Naive thymus-derived CD4-positive, alpha-beta T cell (primary cell): ENCODE measurements around the gene MACROD2. TPM values are rescaled to one million over a fixed set of nuclear protein-coding genes. Genes with fewer than 3 reads are reported as not detected.

Experiments used
- ATAC-seq: fragments of 150-1000 bp; cut with Tn5 transposase; 2 replicates; pipeline ENCODE4 v1.10.0; 2021; ENCODE audit warnings: mild to moderate bottlenecking, moderate library complexity
- CTCF ChIA-PET: fragments of 350-600 bp; sonication (Branson Sonifier 250); formaldehyde crosslinking; loops from one replicate; lab custom pipeline; 2021; ENCODE audit warnings: antibody characterized with exemption; lab: Charles Lee
- POLR2A ChIA-PET: fragments of 350-600 bp; sonication (Branson Sonifier 250); formaldehyde crosslinking; loops from one replicate; lab custom pipeline; 2021; ENCODE audit warnings: antibody characterized with exemption, inconsistent platforms; lab: Charles Lee
- DNase-seq, 9 donors: peaks; one replicate each; pipeline versions ENCODE4 v3.0.0 to v3.0.0-alpha.2; 2020 to 2022; ENCODE audit warnings: mixed read lengths in 1 of 9
- H3K27ac ChIP-seq: one replicate; pipeline ENCODE4 v1.7.0; 2013; ENCODE audit warnings: mild to moderate bottlenecking, low read depth, low read length, moderate library complexity
- H3K27me3 ChIP-seq, 2 donors: one replicate each; pipeline ENCODE4 v1.7.0; 2013; ENCODE audit warnings: low read length in 2 of 2, mild to moderate bottlenecking in 2 of 2, moderate library complexity in 2 of 2; ENCODE audit not compliant: control insufficient read depth in 2 of 2, insufficient read depth in 2 of 2
- H3K36me3 ChIP-seq, 3 experiments: 1 replicate in 2 of 3; 2 replicates in 1 of 3; pipeline ENCODE4 v1.7.0; 2013; ENCODE audit warnings: low read length in 3 of 3, mild to moderate bottlenecking in 3 of 3, moderate library complexity in 1 of 3; ENCODE audit not compliant: insufficient read depth in 3 of 3, control insufficient read depth in 2 of 3
- H3K4me1 ChIP-seq, 2 donors: one replicate each; pipeline ENCODE4 v1.7.0; 2013; ENCODE audit warnings: low read length in 2 of 2, mild to moderate bottlenecking in 2 of 2, moderate library complexity in 1 of 2; ENCODE audit not compliant: control insufficient read depth in 2 of 2, insufficient read depth in 2 of 2
- H3K4me3 ChIP-seq: 2 replicates; pipeline ENCODE4 v1.7.0; 2013; ENCODE audit warnings: mild to moderate bottlenecking, low read length
- H3K9me3 ChIP-seq, 3 experiments: 1 replicate in 2 of 3; 2 replicates in 1 of 3; pipeline ENCODE4 v1.7.0; 2013; ENCODE audit warnings: low read length in 3 of 3; ENCODE audit not compliant: control insufficient read depth in 2 of 3
- H3K27ac Mint-ChIP-seq, 9 donors: one replicate each; pipeline ENCODE4 v1.8.0; 2020 to 2022; ENCODE audit warnings: mixed read lengths in 9 of 9, mild to moderate bottlenecking in 8 of 9, moderate library complexity in 5 of 9, inconsistent platforms in 2 of 9
- H3K27me3 Mint-ChIP-seq, 5 donors: one replicate each; pipeline ENCODE4 v1.8.0; 2021 to 2022; ENCODE audit warnings: mixed read lengths in 5 of 5, mild to moderate bottlenecking in 1 of 5
- H3K36me3 Mint-ChIP-seq, 5 donors: one replicate each; pipeline ENCODE4 v1.8.0; 2020 to 2022; ENCODE audit warnings: mixed read lengths in 5 of 5, mild to moderate bottlenecking in 3 of 5, inconsistent platforms in 1 of 5
- H3K4me1 Mint-ChIP-seq, 7 donors: one replicate each; pipeline ENCODE4 v1.8.0; 2020 to 2022; ENCODE audit warnings: mixed read lengths in 7 of 7, mild to moderate bottlenecking in 3 of 7, inconsistent platforms in 1 of 7
- H3K4me3 Mint-ChIP-seq, 10 donors: one replicate each; pipeline ENCODE4 v1.8.0; 2020 to 2022; ENCODE audit warnings: mild to moderate bottlenecking in 10 of 10, mixed read lengths in 10 of 10, moderate library complexity in 6 of 10, inconsistent platforms in 2 of 10
- H3K9me3 Mint-ChIP-seq, 11 donors: one replicate each; pipeline ENCODE4 v1.8.0; 2020 to 2022; ENCODE audit warnings: mixed read lengths in 11 of 11, mild to moderate bottlenecking in 4 of 11, inconsistent platforms in 1 of 11, moderate library complexity in 1 of 11
- intact Hi-C, 2 donors: fragments of 100-400 bp; cut with micrococcal nuclease; formaldehyde crosslinking; loops; one replicate each; pipeline ENCODE4 v1.15.1; 2023
- polyA plus RNA-seq, 2 donors: library from polyadenylated mRNA; unstranded; fragments of 300-500 nt; fragmentation: Illumina TruSeq; gene quantifications; one replicate each; pipeline ENCODE4 v1.2.3, GENCODE V29; 2021
- total RNA-seq, 6 experiments: library from RNA in 5 of 6; stranded (reverse) in 5 of 6; gene quantifications; 1 replicate in 5 of 6; 2 replicates in 1 of 6; pipeline ENCODE4 v1.2.3 and lab custom pipeline; 2021 to 2026

MACROD2 gene
- total and polyA plus RNA-seq, 7 experiments from 2014 or later, result 0.27 to 0.86 (median 0.34) TPM; not detected in 4

DNA sequence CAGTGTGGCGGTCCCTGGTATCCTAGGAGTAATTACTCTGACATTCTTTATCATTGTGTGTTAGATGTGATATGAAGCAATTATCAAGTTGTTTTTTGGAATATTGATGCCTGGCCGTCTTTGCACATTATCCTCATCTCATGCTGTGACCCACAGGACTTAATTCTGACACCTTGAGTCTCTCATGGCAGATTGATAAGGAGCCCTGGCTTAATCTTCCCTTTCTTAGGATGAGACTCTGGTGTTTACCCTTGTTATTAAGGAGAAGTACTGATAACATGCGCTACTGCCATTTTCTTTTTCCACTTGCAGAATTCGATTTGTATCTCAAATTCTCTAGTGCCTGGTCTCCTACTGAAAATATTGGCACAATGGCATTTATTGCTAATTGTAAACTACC, 1597.8 kb downstream of the MACROD2 start:
- CTCF ChIA-PET, result no interaction called here
- Histone ChIP-seq H3K4me3 (no peak overlapping the region), H3K27ac (no peak overlapping the region), H3K4me1 (no peaks in the 10 kb centered on the region), H3K9me3 (no peaks in the 10 kb centered on the region), H3K36me3 (no peaks in the 10 kb centered on the region), H3K27me3 (no peaks in the 10 kb centered on the region)
- peaks cover 0 to 15% (median 4%) of the 10 kb centered on the region in 11 donors for H3K9me3 Mint-ChIP-seq
- no peaks in the 10 kb centered on the region for H3K36me3 Mint-ChIP-seq
- peak overlapping the region in 1 of 9 donors; percentile 30 for H3K27ac Mint-ChIP-seq
- ATAC-seq (no peak), DNase-seq (no peak)
- POLR2A ChIA-PET, result no interaction called here
- H3K4me1 Mint-ChIP-seq, result no peaks in the 10 kb centered on the region
- intact Hi-C loops, result no loop called here
- no peak overlapping the region for H3K4me3 Mint-ChIP-seq
- H3K27me3 Mint-ChIP-seq, result peaks cover 0 to 8% (median 0%) of the 10 kb centered on the region in 5 donors

DNA sequence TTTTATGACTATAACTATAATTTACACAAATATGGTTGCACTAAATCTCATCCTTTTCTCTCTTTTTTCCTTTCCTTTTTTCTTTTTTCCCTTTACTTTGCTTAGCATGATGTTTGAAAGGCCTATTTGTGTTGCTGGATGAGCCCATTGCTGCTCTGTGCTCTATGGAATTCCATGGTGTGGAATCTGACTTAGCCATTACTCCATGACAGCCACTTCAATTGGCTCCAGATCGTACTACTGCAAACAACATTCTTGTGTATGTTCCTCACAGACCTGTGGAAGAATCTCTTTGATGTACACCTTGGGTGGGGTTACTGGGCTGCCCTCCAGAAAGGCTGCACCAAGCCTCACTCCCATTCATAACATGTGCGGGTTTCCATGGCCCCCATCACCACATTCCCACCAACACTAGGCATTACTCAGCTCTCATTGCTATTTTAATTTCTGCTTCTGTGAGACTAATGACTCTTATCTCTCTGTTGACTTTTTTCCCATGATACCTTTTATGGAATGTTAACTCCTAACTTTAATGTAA, 1598.9 kb downstream of the MACROD2 start:
- Mint-ChIP-seq H3K4me3 (no peak overlapping the region), H3K4me1 (no peaks in the 10 kb centered on the region), H3K27ac (no peak overlapping the region), H3K27me3 (peaks cover 0 to 8% (median 0%) of the 10 kb centered on the region in 5 donors), H3K36me3 (no peaks in the 10 kb centered on the region), H3K9me3 (peaks cover 0 to 15% (median 3%) of the 10 kb centered on the region in 11 donors)
- POLR2A ChIA-PET, result no interaction called here
- no peaks in the 10 kb centered on the region for H3K36me3 ChIP-seq
- DNase-seq (no peak), ATAC-seq (no peak)
- no peak overlapping the region for H3K4me3 ChIP-seq
- no peaks in the 10 kb centered on the region for H3K27me3 ChIP-seq
- CTCF ChIA-PET, result no interaction called here
- intact Hi-C loops, result no loop called here
- H3K4me1 ChIP-seq, result no peaks in the 10 kb centered on the region
- no peaks in the 10 kb centered on the region for H3K9me3 ChIP-seq
- H3K27ac ChIP-seq, result no peak overlapping the region

DNA sequence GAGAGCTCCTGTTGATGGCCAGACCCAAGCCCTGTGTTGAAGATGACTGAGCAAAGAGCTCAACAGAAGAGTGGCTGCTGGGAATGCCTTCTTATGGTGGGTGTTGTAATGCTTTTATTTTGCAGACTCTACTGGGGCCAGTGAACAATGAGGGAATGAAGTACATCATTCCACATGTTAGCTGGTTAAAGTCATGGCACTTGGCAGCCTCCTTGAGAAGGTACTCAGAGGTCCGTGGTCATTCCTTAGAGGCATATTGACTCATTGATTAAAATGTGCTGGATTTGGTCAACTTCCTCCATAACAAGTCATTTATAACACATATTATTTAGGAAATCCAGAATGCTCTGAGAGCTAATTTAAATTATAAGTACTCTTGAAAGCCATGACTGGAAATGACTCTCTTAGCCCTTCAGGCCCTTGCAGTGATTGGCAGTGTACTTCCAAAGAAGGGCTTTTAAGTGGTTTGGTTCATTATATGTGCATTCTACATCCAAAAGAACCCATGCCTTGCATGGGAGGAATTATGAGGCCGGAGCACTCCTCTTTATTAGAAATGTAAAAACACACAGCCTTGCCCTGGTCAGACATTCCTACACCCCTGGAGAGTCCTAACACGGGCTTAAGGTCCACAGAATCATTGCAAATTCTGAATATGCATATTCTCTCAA, 1601.0 kb downstream of the MACROD2 start:
- H3K9me3 Mint-ChIP-seq, result peaks cover 0 to 15% (median 2%) of the 10 kb centered on the region in 11 donors
- DNase-seq (no peak), ATAC-seq (no peak)
- Histone ChIP-seq H3K4me1 (no peaks in the 10 kb centered on the region), H3K36me3 (no peaks in the 10 kb centered on the region), H3K27me3 (no peaks in the 10 kb centered on the region), H3K4me3 (no peak overlapping the region), H3K9me3 (no peaks in the 10 kb centered on the region), H3K27ac (no peak overlapping the region)
- no peak overlapping the region for H3K27ac Mint-ChIP-seq
- H3K4me1 Mint-ChIP-seq, result no peaks in the 10 kb centered on the region
- H3K4me3 Mint-ChIP-seq, result no peak overlapping the region
- POLR2A ChIA-PET, result no interaction called here
- CTCF ChIA-PET, result no interaction called here
- no peaks in the 10 kb centered on the region for H3K36me3 Mint-ChIP-seq
- intact Hi-C loops, result no loop called here
- H3K27me3 Mint-ChIP-seq, result peaks cover 0 to 4% (median 0%) of the 10 kb centered on the region in 5 donors

DNA sequence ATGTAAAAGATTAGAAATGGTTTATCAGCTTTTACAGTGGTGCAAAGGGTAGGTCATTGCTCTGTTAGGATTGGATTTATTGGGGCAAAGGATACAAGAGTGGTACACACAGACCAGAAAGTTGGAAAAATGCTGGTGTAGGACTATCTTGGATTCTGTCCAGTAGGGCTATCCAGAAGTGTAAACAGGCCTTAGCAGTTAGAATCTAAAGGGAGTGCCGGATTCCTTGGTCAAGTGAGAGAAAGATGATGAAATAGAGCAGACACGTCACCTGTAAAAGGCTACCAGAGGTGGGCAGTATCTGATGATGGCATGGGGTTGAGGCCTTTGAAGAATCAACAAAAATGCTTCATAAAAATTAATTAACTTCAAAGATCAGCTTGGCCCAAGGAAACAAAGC, 1602.0 kb downstream of the MACROD2 start:
- H3K9me3 ChIP-seq, result no peaks in the 10 kb centered on the region
- H3K27ac Mint-ChIP-seq, result no peak overlapping the region
- POLR2A ChIA-PET, result no interaction called here
- no peak overlapping the region for H3K4me3 Mint-ChIP-seq
- no peaks in the 10 kb centered on the region for H3K27me3 ChIP-seq
- DNase-seq (no peak), ATAC-seq (no peak)
- H3K36me3 Mint-ChIP-seq, result no peaks in the 10 kb centered on the region
- H3K36me3 ChIP-seq, result no peaks in the 10 kb centered on the region
- H3K9me3 Mint-ChIP-seq, result peaks cover 0 to 10% (median under 1%) of the 10 kb centered on the region in 11 donors
- no peak overlapping the region for H3K4me3 ChIP-seq
- intact Hi-C loops, result no loop called here
- peaks cover 0 to 4% (median 0%) of the 10 kb centered on the region in 5 donors for H3K27me3 Mint-ChIP-seq
- H3K4me1 Mint-ChIP-seq, result no peaks in the 10 kb centered on the region
- CTCF ChIA-PET, result no interaction called here
- no peak overlapping the region for H3K27ac ChIP-seq
- H3K4me1 ChIP-seq, result no peaks in the 10 kb centered on the region

DNA sequence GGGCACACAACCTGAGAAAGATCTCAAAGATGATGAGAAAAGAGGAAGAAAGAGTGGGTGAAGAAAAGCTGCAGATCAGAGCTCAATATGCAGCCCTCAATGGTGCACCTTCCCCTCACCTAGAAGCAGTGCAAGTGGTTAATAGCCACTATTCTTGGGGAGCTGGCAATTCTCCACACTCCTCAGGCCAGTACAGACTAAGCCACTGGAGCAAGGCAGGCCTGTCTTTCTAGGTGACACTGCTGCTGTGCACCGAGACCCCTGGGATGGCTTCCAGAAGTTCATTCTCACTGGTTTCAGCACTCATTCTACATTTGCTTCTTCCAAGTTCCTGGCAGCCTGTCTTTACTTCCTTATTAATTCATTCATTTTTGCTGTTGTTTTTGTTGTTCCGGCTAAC, 1604.6 kb downstream of the MACROD2 start:
- Mint-ChIP-seq H3K4me1 (no peaks in the 10 kb centered on the region), H3K27ac (no peak overlapping the region), H3K36me3 (no peaks in the 10 kb centered on the region), H3K9me3 (peaks cover 0 to 7% (median 2%) of the 10 kb centered on the region in 11 donors), H3K4me3 (no peak overlapping the region), H3K27me3 (no peaks in the 10 kb centered on the region)
- DNase-seq, result no peak
- Histone ChIP-seq H3K27ac (no peak overlapping the region), H3K4me3 (no peak overlapping the region), H3K27me3 (no peaks in the 10 kb centered on the region), H3K9me3 (no peaks in the 10 kb centered on the region), H3K36me3 (no peaks in the 10 kb centered on the region), H3K4me1 (no peaks in the 10 kb centered on the region)
- no peak for ATAC-seq
- intact Hi-C loops, result no loop called here
- ChIA-PET POLR2A (no interaction called here), CTCF (no interaction called here)

DNA sequence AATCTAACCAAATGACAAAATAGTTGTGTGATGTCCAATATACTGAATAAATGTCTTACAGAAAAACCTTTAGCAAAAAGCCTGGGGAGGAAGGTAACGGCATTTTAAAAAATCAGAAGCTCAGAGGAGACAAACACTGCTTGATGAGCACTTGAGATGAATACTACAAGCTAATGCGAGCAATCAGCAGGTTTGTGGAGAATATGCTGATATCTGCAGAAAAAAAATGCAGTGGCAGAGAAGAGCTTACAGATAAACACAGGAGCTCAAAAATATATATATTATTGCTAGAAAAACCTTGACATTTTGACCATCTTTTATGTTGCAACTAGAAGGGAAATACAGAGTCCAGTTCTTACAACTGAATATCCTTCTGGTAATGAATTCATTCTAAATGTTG, 1605.2 kb downstream of the MACROD2 start:
- POLR2A ChIA-PET, result no interaction called here
- DNase-seq, result no peak
- Mint-ChIP-seq H3K27me3 (no peaks in the 10 kb centered on the region), H3K4me1 (no peaks in the 10 kb centered on the region), H3K36me3 (no peaks in the 10 kb centered on the region), H3K9me3 (peaks cover 0 to 7% (median 3%) of the 10 kb centered on the region in 11 donors), H3K4me3 (no peak overlapping the region), H3K27ac (no peak overlapping the region)
- H3K27ac ChIP-seq, result no peak overlapping the region
- H3K4me3 ChIP-seq, result no peak overlapping the region
- no peak for ATAC-seq
- H3K4me1 ChIP-seq, result no peaks in the 10 kb centered on the region
- H3K36me3 ChIP-seq, result no peaks in the 10 kb centered on the region
- no peaks in the 10 kb centered on the region for H3K27me3 ChIP-seq
- H3K9me3 ChIP-seq, result no peaks in the 10 kb centered on the region
- CTCF ChIA-PET, result no interaction called here
- intact Hi-C loops, result no loop called here

DNA sequence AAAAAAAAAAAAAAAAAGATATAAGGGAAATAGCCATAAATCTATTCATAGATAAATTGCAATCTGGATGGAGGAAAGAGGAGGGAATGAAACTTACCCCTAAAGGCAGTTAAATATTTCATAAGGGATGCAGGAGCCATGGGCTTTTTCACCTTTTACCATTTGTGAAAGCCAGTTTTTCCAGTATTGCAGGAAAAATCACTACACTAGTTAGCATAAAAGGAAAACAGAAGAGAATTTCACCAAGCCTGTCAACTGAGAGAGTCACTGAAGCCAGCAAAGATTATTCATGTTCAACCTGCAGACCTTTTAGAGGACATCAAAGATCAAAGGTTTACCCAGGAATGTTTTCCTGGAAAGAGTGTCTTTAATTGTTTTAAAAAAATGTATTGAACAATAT, 1608.2 kb downstream of the MACROD2 start:
- CTCF ChIA-PET, result interaction anchor here (0.7 kb wide), 1 partner anchor 1271 kb away, joined by 3 read pairs; no protein-coding TSS in a partner anchor

More for the DNA sequence above, 1608.2 kb downstream of the MACROD2 start:
- POLR2A ChIA-PET, result no interaction called here
- Histone ChIP-seq H3K27ac (no peak overlapping the region), H3K36me3 (no peaks in the 10 kb centered on the region), H3K4me1 (no peaks in the 10 kb centered on the region), H3K27me3 (no peaks in the 10 kb centered on the region), H3K4me3 (no peak overlapping the region), H3K9me3 (no peaks in the 10 kb centered on the region)
- Mint-ChIP-seq H3K27me3 (no peaks in the 10 kb centered on the region), H3K27ac (no peak overlapping the region), H3K9me3 (peaks cover 0 to 12% (median 5%) of the 10 kb centered on the region in 11 donors), H3K4me1 (no peaks in the 10 kb centered on the region), H3K4me3 (no peak overlapping the region), H3K36me3 (no peaks in the 10 kb centered on the region)
- DNase-seq (no peak), ATAC-seq (no peak)
- intact Hi-C loops, result no loop called here
